K562 (cell line): ENCODE data around the gene PPP4R4. TPM values are rescaled to one million over a fixed set of nuclear protein-coding genes. Genes with fewer than 3 reads are reported as not detected.

ENCODE experiments used
- DACH1 ChIP-seq: fragments of 450-650 bp; IDR thresholded peaks from 2 replicates; pipeline ENCODE4 v1.6.1; 2018; ENCODE audit not compliant: partially characterized antibody
- DPF2 ChIP-seq: fragments of 450-650 bp; IDR thresholded peaks from 2 replicates; pipeline ENCODE4 v1.6.1; 2016
- FOXP1 ChIP-seq: sonication (generic); formaldehyde crosslinking; IDR thresholded peaks from 2 replicates; pipeline ENCODE4 v1.8.0; 2022; ENCODE audit warnings: mild to moderate bottlenecking, missing genetic modification reagents
- MYC ChIP-seq, 2 experiments: fragments of 250-450 bp in 1 of 2; sonication (Bioruptor Pico) in 1 of 2; IDR thresholded peaks; 2 replicates each; pipeline versions ENCODE4 v1.5.1 to v1.6.1; 2012 to 2021; ENCODE audit warnings: low read depth in 2 of 2, borderline replicate concordance in 1 of 2, improper control_type of control experiment in 1 of 2, low read length in 1 of 2, mild to moderate bottlenecking in 1 of 2, moderate library complexity in 1 of 2
- NCOA1 ChIP-seq: fragments of 450-650 bp; IDR thresholded peaks from 2 replicates; pipeline ENCODE4 v1.6.1; 2016; ENCODE audit warnings: low read depth
- NFIC ChIP-seq: fragments of 450-650 bp; IDR thresholded peaks from 2 replicates; pipeline ENCODE4 v1.6.1; 2017; ENCODE audit warnings: mild to moderate bottlenecking, inconsistent platforms
- NFRKB ChIP-seq: fragments of 450-650 bp; IDR thresholded peaks from 2 replicates; pipeline ENCODE4 v1.6.1; 2016; ENCODE audit warnings: low read depth
- POLR2A ChIP-seq: fragments of 450-650 bp; conservative IDR thresholded peaks from 2 replicates; pipeline ENCODE4 v1.6.1; 2016
- POU5F1 ChIP-seq: fragments of 150-350 bp; IDR thresholded peaks from 2 replicates; pipeline ENCODE4 v1.6.1; 2014; ENCODE audit warnings: borderline replicate concordance, low read length, low read depth, mild to moderate bottlenecking; ENCODE audit not compliant: partially characterized antibody
- SAP30 ChIP-seq: fragments of 200-600 bp; sonication (generic); IDR thresholded peaks from 2 replicates; pipeline ENCODE4 v1.6.1; 2012; ENCODE audit warnings: borderline replicate concordance, low read depth, mild to moderate bottlenecking, moderate library complexity, low read length, control low read depth, inconsistent platforms; ENCODE audit not compliant: insufficient read depth, poor library complexity, severe bottlenecking
- SMAD1 ChIP-seq: fragments of 150-350 bp; IDR thresholded peaks from 2 replicates; pipeline ENCODE4 v1.6.1; 2014; ENCODE audit warnings: low read length, low read depth; ENCODE audit not compliant: partially characterized antibody
- SNIP1 ChIP-seq: fragments of 450-650 bp; IDR thresholded peaks from 2 replicates; pipeline ENCODE4 v1.7.1; 2017; ENCODE audit warnings: low read depth, mild to moderate bottlenecking
- TCF3 ChIP-seq: sonication (generic); formaldehyde crosslinking; IDR thresholded peaks from 2 replicates; pipeline ENCODE4 v1.4.0; 2020; ENCODE audit warnings: mild to moderate bottlenecking, missing genetic modification reagents
- ZNF76 ChIP-seq: fragments of 250-450 bp; sonication (Bioruptor Pico); IDR thresholded peaks from 2 replicates; pipeline ENCODE4 v1.4.0; 2020; ENCODE audit warnings: mild to moderate bottlenecking, moderate library complexity, borderline replicate concordance
- ZNF764 ChIP-seq: fragments of 250-450 bp; sonication (Bioruptor Pico); IDR thresholded peaks from 2 replicates; pipeline ENCODE4 v1.4.0; 2020; ENCODE audit warnings: low read depth, mild to moderate bottlenecking, moderate library complexity
- polyA plus RNA-seq, 8 experiments: library from polyadenylated mRNA; depleted of rRNA in 4 of 8; stranded (reverse) in 5 of 8; unstranded in 3 of 8; fragments of >200 nt; fragmentation: Nextera tagmentation in 2 of 8; fragmentation: Illumina TruSeq in 1 of 8; extraction: Ambion mirVana in 2 of 8; extraction: Trizol in 1 of 8; gene quantifications; 2 replicates each; pipeline versions ENCODE4 v1.2.1 to v1.2.3, GENCODE V29; 2011 to 2014; ENCODE audit warnings: inconsistent platforms in 1 of 8, missing spikeins in 1 of 8
- total RNA-seq, 7 experiments: library from RNA; depleted of rRNA in 6 of 7; stranded (reverse); fragments of >200 nt in 6 of 7; fragmentation: Illumina TruSeq in 2 of 7; extraction: Trizol in 2 of 7; gene quantifications; 2 replicates each; pipeline versions ENCODE4 v1.2.1 to v1.2.3, GENCODE V29; 2011 to 2021; ENCODE audit warnings: low replicate concordance in 1 of 7
- TF ChIP-seq, protein P1 (sequence below): sonication (generic); formaldehyde crosslinking; IDR thresholded peaks from 2 replicates; pipeline ENCODE4 v1.8.0; 2022; ENCODE audit warnings: mild to moderate bottlenecking, missing genetic modification reagents
- TF ChIP-seq, protein P2 (sequence below), 2 experiments: fragments of 450-650 bp in 1 of 2; sonication (generic) in 1 of 2; formaldehyde crosslinking; conservative IDR thresholded peaks; 2 replicates each; pipeline versions ENCODE4 v1.4.0 to v1.8.1; 2020 to 2022; ENCODE audit warnings: mild to moderate bottlenecking in 1 of 2, missing genetic modification reagents in 1 of 2
- TF ChIP-seq, protein P3 (sequence below), 2 experiments: fragments of 250-450 bp in 1 of 2; fragments of 450-650 bp in 1 of 2; sonication (Bioruptor Pico) in 1 of 2; IDR thresholded peaks; 2 replicates each; pipeline versions ENCODE4 v1.6.1 to v1.8.0; 2016 to 2021; ENCODE audit warnings: mild to moderate bottlenecking in 2 of 2, moderate library complexity in 2 of 2, missing compliant biosample characterization in 1 of 2, missing genetic modification characterization in 1 of 2
- TF ChIP-seq, protein P4 (sequence below): fragments of 450-650 bp; IDR thresholded peaks from 2 replicates; pipeline ENCODE4 v1.6.1; 2016; ENCODE audit warnings: low read depth

The PPP4R4 gene
- total and polyA plus RNA-seq, 9 of the 15 experiments (the other 6 are each of a cell fraction or from before 2014, with no cell fraction given), result 0.11 to 0.26 TPM; not detected in 7

DNA sequence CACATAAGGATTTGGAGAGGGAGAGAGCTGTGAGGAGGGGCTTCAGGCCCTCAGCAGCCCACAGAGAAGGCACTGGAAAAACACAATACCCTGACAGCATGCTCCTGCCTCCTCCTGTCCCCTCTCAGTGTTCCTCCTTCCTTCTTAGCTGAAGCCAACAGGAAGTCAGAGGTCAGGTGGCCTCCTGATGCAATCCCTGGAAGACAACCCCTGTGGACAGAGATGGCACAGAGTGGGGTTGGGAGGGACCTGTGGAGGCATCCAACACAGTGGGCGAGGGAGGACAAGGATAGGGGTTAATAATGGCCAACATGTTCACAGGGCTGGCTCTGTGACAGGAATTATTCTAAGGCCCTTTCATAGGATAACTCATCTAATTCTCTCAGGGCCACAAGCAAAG is 29.4 kb upstream of the PPP4R4 start (continued):
- TF ChIP-seq, protein P1, sequence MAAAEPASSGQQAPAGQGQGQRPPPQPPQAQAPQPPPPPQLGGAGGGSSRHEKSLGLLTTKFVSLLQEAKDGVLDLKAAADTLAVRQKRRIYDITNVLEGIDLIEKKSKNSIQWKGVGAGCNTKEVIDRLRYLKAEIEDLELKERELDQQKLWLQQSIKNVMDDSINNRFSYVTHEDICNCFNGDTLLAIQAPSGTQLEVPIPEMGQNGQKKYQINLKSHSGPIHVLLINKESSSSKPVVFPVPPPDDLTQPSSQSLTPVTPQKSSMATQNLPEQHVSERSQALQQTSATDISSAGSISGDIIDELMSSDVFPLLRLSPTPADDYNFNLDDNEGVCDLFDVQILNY (CRISPR knock-in tag), result no peak
- TF ChIP-seq DACH1, result no peak
- TF ChIP-seq, protein P2, sequence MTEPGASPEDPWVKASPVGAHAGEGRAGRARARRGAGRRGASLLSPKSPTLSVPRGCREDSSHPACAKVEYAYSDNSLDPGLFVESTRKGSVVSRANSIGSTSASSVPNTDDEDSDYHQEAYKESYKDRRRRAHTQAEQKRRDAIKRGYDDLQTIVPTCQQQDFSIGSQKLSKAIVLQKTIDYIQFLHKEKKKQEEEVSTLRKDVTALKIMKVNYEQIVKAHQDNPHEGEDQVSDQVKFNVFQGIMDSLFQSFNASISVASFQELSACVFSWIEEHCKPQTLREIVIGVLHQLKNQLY (CRISPR knock-in tag; conservative IDR thresholded peaks at IDR 0.05), result no peak
- TF ChIP-seq ZNF764 (CRISPR knock-in tag), result no peak
- TF ChIP-seq NCOA1, result no peak
- TF ChIP-seq SMAD1, result no peak
- no peak for TF ChIP-seq POU5F1
- no peak for TF ChIP-seq DPF2
- no peak for TF ChIP-seq SAP30
- 0 out of 2 replicates have a peak, but pooled peaks have one; percentile 17 for TF ChIP-seq MYC (IDR thresholded peaks at IDR 0.05; ENCODE audit: low read depth, low read length)
- TF ChIP-seq MYC (CRISPR knock-in tag; IDR thresholded peaks at IDR 0.05; ENCODE audit: borderline replicate concordance, low read depth), result no peak
- TF ChIP-seq ZNF76, result no peak
- no peak for TF ChIP-seq NFIC
- TF ChIP-seq, protein P3, sequence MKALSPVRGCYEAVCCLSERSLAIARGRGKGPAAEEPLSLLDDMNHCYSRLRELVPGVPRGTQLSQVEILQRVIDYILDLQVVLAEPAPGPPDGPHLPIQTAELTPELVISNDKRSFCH (CRISPR knock-in tag; IDR thresholded peaks at IDR 0.05), result no peak
- TF ChIP-seq, protein P3 (tag; IDR thresholded peaks at IDR 0.05), result no peak
- TF ChIP-seq POLR2A, result no peak
- TF ChIP-seq FOXP1 (CRISPR knock-in tag), result no peak
- TF ChIP-seq, protein P4, sequence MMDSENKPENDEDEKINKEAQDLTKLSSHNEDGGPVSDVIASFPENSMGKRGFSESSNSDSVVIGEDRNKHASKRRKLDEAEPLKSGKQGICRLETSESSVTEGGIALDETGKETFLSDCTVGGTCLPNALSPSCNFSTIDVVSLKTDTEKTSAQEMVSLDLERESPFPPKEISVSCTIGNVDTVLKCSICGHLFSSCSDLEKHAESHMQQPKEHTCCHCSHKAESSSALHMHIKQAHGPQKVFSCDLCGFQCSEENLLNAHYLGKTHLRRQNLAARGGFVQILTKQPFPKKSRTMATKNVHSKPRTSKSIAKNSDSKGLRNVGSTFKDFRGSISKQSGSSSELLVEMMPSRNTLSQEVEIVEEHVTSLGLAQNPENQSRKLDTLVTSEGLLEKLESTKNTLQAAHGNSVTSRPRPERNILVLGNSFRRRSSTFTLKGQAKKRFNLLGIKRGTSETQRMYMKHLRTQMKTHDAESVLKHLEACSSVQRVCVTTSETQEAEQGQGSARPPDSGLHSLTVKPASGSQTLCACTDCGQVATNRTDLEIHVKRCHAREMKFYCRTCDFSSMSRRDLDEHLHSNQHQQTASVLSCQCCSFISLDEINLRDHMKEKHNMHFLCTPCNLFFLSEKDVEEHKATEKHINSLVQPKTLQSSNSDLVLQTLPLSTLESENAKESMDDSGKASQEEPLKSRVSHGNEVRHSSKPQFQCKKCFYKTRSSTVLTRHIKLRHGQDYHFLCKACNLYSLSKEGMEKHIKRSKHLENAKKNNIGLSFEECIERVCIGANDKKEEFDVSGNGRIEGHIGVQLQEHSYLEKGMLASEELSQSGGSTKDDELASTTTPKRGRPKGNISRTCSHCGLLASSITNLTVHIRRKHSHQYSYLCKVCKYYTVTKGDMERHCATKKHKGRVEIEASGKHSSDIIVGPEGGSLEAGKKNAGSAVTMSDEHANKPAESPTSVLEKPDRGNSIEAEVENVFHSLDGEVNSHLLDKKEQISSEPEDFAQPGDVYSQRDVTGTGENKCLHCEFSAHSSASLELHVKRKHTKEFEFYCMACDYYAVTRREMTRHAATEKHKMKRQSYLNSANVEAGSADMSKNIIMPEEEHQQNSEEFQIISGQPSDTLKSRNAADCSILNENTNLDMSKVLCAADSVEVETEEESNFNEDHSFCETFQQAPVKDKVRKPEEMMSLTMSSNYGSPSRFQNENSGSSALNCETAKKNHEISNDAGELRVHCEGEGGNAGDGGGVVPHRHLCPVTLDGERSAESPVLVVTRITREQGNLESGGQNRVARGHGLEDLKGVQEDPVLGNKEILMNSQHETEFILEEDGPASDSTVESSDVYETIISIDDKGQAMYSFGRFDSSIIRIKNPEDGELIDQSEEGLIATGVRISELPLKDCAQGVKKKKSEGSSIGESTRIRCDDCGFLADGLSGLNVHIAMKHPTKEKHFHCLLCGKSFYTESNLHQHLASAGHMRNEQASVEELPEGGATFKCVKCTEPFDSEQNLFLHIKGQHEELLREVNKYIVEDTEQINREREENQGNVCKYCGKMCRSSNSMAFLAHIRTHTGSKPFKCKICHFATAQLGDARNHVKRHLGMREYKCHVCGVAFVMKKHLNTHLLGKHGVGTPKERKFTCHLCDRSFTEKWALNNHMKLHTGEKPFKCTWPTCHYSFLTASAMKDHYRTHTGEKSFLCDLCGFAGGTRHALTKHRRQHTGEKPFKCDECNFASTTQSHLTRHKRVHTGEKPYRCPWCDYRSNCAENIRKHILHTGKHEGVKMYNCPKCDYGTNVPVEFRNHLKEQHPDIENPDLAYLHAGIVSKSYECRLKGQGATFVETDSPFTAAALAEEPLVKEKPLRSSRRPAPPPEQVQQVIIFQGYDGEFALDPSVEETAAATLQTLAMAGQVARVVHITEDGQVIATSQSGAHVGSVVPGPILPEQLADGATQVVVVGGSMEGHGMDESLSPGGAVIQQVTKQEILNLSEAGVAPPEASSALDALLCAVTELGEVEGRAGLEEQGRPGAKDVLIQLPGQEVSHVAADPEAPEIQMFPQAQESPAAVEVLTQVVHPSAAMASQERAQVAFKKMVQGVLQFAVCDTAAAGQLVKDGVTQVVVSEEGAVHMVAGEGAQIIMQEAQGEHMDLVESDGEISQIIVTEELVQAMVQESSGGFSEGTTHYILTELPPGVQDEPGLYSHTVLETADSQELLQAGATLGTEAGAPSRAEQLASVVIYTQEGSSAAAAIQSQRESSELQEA, result no peak
- no peak for TF ChIP-seq TCF3 (CRISPR knock-in tag)
- TF ChIP-seq SNIP1, result no peak
- no peak for TF ChIP-seq NFRKB
